ENCODE measurements around the gene MGAT4A. TPM values are rescaled to one million over a fixed set of nuclear protein-coding genes. Genes with fewer than 3 reads are reported as not detected.

MGAT4A gene
- total and polyA plus RNA-seq, 2 of the 13 experiments (the other 11 are each of a cell fraction or from before 2014, with no cell fraction given), result 47.2 to 90.9 TPM

- TF ChIP-seq DMTF1 (CRISPR knock-in tag; IDR thresholded peaks at IDR 0.05) (no peak), PPARG (CRISPR knock-in tag; conservative IDR thresholded peaks at IDR 0.05) (no peak), LCORL (IDR thresholded peaks at IDR 0.05) (no peak), LCORL (CRISPR knock-in tag; IDR thresholded peaks at IDR 0.05) (no peak), ZNF710 (CRISPR knock-in tag; IDR thresholded peaks at IDR 0.05; ENCODE audit: borderline replicate concordance) (no peak), THAP7 (CRISPR knock-in tag; IDR thresholded peaks at IDR 0.05) (no peak), SSRP1 (CRISPR knock-in tag; IDR thresholded peaks at IDR 0.05) (no peak), ZNF720 (CRISPR knock-in tag; IDR thresholded peaks at IDR 0.05) (no peak), TFDP2 (CRISPR knock-in tag; IDR thresholded peaks at IDR 0.05) (no peak), ZKSCAN8 (CRISPR knock-in tag; IDR thresholded peaks at IDR 0.05; ENCODE audit: borderline replicate concordance) (no peak), FOXO4 (CRISPR knock-in tag; conservative IDR thresholded peaks at IDR 0.05) (no peak), ZNF605 (CRISPR knock-in tag; IDR thresholded peaks at IDR 0.05) (no peak), SOX6 (IDR thresholded peaks at IDR 0.05) (no peak), SOX6 (CRISPR knock-in tag; IDR thresholded peaks at IDR 0.05) (no peak)
Observed at GRCh38 chr2:98572676-98573075, 158.3 kb downstream of the MGAT4A start (continued).
